HG02610 (cell line): ENCODE results near the gene BSND.
"Not testable (repeated sequence)": the region's sequence is repeated elsewhere in the genome, so short reads cannot be mapped to it uniquely, and the experiment has no call there.

Experiments
- ATAC-seq: cut with Tn5 transposase; IDR thresholded peaks from one replicate; pipeline ENCODE4 v1.9.1; 2021; ENCODE audit warnings: mild to moderate bottlenecking, moderate library complexity; ENCODE audit not compliant: unreplicated experiment

BSND gene

GRCh38 chr1:54998677-54999076 lies at the start of gene BSND:
BSND (plus strand) TSS chr1:54998933; CDS start chr1:54999187, 254 bp downstream.
- ATAC-seq: no peak

DNA sequence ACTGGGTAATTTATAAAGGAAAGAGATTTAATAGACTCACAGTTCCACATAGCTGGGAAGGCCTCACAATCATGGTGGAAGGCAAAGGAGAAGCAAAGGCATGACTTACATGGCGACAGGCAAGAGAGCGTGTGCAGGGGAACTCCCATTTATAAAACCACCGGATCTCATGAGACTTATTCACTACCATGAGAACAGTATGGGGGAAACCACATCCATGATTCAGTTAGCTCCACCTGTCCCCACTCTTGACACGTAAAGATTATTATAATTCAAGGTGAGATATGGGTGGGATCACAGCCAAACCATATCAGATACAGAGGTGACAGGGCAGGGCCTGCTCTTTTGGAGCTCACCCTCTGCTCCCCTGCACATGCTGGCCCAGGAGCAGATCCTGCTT lies 49.7 kb upstream of the BSND start:
- ATAC-seq: no peak

DNA sequence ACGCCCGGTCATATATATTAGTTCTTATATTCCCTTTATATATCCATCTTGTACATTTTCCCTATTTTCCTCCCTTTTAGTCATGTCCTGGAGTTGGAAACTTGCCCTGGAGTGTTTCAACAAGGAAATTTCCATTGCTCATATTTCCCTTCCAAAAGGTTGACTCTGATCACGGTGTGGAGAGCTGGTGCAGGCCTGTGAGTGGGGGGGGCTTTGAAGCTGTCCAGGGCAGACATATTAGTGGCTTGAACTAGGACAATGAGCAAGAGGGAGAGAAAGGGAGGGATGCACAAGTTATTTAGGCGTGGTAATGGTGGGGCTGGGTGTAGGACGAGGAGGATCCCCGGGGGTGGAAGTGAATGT lies 48.7 kb upstream of the BSND start:
- ATAC-seq: no peak

- ATAC-seq: no peak
Observed at GRCh38 chr1:54950369-54951163, 48.2 kb upstream of the BSND start.

DNA sequence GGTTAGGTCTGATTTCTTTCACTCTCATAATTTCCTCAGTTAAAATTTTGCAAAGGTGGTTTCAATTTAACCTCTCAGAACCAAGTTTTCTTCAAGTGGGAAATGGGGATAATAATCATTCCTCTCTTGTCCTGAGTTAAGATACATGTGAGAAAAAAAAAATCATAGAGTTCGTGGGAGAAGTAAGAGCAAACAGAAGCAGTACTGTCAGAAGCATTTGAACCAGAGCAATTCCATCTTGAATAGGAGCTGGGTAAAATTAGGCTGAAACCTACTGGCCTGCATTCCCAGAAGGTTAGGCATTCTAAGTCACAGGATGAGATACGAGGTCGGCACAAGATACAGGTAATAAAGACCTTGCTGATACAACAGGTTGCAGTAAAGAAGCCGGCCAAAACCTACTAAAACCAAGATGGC lies 46.9 kb upstream of the BSND start:
- no peak for ATAC-seq

DNA sequence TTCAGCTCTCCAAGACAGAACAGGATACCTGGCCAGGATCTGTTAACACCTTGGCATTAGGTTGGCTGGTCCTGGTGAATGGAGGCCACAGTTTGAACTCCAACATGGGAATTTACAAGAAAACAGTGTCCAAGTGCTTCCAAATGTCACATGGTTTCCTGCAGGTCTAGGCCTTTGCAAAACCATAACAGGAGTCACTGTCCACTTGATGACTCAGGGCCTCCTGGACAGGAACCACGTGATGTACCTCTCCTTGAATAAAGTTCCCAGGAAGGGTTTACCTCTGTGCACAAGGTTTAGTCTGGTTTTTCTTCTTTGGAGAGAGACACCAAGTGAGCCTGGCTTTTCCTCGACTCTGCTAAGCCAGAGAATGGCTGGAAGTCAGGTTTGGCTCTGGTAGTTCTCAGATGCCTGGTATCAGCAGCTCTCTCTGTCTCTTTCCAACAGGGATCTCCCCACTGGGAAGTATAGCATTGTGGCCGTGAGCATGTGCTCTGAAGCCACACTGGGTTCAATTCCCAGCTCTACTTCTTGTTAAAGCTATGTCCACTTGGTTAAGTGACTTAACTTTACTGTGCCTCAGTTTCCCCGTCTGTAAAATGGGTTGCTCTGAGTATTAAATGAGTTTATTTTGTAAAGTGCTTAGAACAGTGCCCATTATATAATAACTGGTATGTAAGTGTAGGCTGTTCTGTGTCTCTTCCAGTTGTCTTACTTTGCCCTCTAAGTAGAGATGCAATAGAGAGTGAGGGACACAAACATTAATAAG lies 45.6 kb upstream of the BSND start:
- ATAC-seq: no peak

DNA sequence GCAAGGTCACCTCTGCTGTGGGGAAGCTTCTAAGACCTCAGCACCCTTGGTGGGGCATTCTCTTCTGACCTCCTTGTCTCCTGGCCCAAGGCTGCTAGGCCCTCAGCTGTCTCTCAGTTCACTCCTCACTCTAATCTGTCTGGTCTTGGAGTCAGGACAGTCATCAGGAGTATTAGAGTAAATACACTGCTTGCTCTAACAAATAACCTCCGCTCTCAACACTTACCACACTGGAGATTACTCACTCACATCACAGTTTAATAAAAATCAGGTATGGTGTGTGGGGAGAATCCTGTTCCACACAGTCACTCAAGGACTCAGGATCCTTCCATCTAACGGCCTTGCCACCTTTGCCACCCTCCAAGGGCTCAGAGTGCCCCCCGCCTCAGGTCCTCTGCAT lies 44.9 kb upstream of the BSND start:
- no peak for ATAC-seq

- ATAC-seq: no peak
Observed at GRCh38 chr1:54955359-54955758, 43.4 kb upstream of the BSND start.

DNA sequence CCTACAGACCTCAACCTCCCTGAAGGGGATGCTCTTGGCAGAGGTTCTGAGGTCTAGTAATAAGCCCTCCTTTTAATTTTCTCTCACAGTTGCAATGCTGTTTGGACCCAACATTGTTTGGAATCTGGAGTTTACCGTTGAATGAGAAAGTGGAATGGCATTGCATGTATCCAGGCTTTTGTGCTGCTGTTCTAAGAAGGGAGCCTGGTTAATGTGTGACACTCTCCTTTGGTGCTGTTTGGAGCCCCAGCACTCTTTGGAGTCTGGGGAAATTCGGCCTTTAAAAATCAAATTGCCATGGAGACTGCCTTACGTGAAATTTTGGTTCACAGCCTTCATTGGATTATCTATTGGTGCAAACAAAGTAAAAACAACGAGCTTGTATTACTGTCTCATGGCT lies 42.0 kb upstream of the BSND start:
- no peak for ATAC-seq

- ATAC-seq: no peak
Observed at GRCh38 chr1:54959241-54959640, 39.5 kb upstream of the BSND start.

- peak; percentile 68 for ATAC-seq
Observed at GRCh38 chr1:54962612-54963395, 35.9 kb upstream of the BSND start.

GRCh38 chr1:54963829-54964228 lies 34.9 kb upstream of the BSND start:
- not testable (repeated sequence) for ATAC-seq

GRCh38 chr1:54965624-54966340 lies 33.0 kb upstream of the BSND start:
- ATAC-seq: peak; percentile 85

DNA sequence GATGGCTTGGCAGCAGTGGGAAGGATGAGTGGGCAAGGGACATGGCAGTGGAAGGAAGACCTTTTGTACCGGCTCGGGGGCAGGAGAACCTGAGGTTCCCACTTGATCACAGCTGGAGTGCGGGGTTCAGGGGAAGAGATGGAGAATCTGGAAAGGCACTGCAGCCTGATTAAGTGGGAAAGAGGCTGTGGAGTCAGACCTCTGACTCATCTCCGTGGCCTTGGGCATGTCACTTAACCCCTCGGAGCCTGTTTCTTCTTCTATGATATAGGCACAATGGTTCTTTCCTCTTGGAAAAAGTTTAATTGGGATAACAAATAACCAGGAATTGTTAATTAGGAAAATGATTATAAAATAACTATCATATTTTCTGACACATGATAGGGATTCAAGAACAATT lies 31.4 kb upstream of the BSND start:
- ATAC-seq: no peak

GRCh38 chr1:54968551-54968950 lies 30.2 kb upstream of the BSND start:
- no peak for ATAC-seq

DNA sequence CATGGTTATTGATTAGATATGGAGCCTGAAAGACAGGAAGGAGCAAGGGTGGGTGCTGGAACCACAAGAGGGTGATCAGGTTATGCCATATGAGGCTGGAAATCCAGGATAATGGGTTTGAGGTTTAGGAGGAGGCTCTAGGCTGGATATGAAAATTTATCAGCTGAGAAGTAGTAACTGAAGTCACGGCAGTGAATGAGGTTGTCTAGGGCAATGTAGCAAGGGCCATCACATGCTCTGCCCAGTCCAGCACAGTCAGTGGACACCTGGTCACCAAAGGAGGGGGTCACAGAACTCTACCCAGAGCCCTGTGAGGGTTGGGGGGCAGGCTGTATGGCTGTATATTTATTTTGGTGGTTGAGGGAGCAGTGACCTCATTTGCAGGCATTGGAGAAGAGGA lies 28.9 kb upstream of the BSND start:
- ATAC-seq: no peak

GRCh38 chr1:54970901-54971300 lies 27.8 kb upstream of the BSND start:
- no peak for ATAC-seq

- ATAC-seq: peak; percentile 92
Observed at GRCh38 chr1:54971317-54971791, 27.4 kb upstream of the BSND start.

DNA sequence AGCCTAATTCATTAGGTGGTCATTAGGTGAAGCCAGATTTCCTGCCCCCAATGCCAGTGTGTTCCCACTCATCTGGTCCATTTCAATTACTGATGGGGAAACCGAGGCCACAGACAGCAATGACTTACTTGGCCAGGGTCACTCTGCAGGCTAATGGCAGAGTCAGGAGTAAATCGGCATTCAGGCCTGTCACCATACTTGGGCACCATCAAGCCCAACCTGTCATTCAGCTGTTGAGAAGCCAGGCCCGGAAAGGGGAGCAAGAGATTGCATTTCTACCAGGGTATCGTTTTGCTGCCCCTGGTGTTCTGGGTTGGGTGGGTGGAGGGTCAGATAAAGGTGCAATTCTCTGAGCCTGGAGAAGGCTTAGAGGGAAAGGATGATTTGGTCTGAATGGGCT lies 26.3 kb upstream of the BSND start:
- ATAC-seq: no peak

DNA sequence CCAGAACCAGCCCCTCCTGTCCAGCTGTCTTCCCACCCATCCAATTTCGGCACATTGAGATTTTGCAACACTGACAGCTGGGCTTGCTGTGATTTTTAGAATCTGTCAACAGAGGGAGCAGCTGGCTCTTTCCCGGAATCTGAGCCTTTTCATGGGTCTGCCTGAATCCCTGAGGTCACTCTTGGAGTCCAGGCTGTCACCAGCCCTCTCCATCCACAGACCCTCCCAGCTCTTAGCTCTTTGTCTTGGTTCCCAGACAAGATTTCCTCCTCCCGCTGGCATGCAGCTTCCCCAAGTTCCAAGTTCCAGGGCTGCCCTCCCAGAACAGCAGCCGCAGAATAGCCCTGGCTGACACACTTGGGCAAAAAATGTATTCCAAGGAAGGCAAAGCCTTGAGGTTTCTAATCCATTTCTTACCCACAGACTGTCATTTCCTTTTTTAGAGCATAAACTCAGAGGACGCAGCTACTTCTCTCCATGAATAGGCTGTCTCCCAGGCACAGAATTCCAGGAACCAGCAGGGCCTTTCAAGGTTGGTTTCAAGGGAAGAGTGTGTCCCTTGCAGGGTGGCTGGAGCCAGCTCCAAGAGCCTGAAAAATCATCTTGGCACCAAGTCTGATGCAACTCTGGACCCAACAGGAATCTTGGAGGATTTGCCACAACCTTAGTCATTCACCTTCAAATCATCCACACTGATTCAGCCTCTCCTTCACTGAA lies 25.4 kb upstream of the BSND start:
- no peak for ATAC-seq
